HUES64 (cell line): ENCODE results near the gene SETBP1.

ENCODE experiments used
- H3K27ac ChIP-seq: 2 replicates; pipeline ENCODE4 v1.7.0; 2013; ENCODE audit warnings: low read depth, low read length, inconsistent platforms
- H3K27me3 ChIP-seq: 2 replicates; pipeline ENCODE4 v1.6.1; 2013; ENCODE audit warnings: mild to moderate bottlenecking, low read length; ENCODE audit not compliant: insufficient read depth
- H3K36me3 ChIP-seq: 2 replicates; pipeline ENCODE4 v1.6.1; 2013; ENCODE audit warnings: mild to moderate bottlenecking, low read length; ENCODE audit not compliant: insufficient read depth
- H3K4me1 ChIP-seq: 2 replicates; pipeline ENCODE4 v1.6.1; 2013; ENCODE audit warnings: mild to moderate bottlenecking, low read length, moderate library complexity; ENCODE audit not compliant: insufficient read depth
- H3K4me3 ChIP-seq: 2 replicates; pipeline ENCODE4 v1.5.1; 2013; ENCODE audit warnings: mild to moderate bottlenecking, low read length, moderate library complexity
- H3K9ac ChIP-seq: 2 replicates; pipeline ENCODE4 v1.6.1; 2013; ENCODE audit warnings: mild to moderate bottlenecking, low read depth, low read length
- H3K9me3 ChIP-seq: 2 replicates; pipeline ENCODE4 v1.6.1; 2013; ENCODE audit warnings: low read depth, low read length; ENCODE audit not compliant: insufficient read depth
- WGBS: fragments of 150-250, 120-280 bp; methylation state at CpG from one replicate; pipeline ENCODE4 v1.1.7; 2013; ENCODE audit warnings: missing lambda C conversion rate; 5-methylcytosine and 5-hydroxymethylcytosine counted together

The SETBP1 gene

DNA sequence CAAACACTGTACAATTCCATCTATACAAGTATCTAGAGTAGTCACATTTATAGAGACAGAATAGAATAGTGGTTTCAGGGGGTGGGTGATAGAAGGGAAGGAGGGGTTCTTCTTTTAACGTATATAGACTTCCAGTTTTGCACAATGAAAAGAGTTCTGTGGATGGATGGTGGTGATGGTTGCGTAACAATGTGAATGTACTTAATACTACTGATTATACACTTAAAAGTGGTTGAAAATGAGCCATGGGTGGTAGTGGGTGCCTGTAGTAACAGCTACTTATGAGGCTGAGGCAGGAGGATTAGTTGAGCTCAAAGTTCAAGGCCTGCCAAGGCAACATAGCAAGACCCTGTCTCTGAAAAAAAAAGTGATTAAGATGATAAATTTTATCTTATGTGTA lies 85.8 kb downstream of the SETBP1 start:
- H3K9ac ChIP-seq: no peak overlapping the region
- no peak overlapping the region for H3K4me3 ChIP-seq
- no peaks in the 10 kb centered on the region for H3K36me3 ChIP-seq
- no peaks in the 10 kb centered on the region for H3K27me3 ChIP-seq
- no peak overlapping the region for H3K27ac ChIP-seq
- H3K4me1 ChIP-seq: peaks cover 15% of the 10 kb centered on the region; the same call in 1 of the 2 replicates
- no peaks in the 10 kb centered on the region for H3K9me3 ChIP-seq
- WGBS: 89% methylated on average over 1 of the region's 2 CpGs

DNA sequence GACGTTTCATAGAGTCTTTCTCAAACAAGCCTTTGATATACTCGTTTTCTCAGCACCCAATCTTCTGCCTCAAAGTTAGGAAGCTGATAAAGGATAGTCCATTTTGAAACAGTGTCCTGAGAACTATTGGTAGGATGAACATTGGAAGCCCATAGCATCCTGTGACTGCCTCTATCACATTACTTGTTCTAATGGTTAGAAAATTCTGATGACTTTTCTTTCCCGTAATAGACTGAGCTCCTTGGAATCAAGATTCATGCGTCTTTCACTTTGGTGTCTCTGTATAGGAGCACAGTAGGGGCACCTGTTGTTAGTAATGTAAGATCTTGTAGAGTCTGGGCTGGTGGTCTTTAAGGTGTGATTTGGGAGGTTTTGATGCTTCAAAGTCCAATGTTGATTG lies 87.1 kb downstream of the SETBP1 start:
- peaks cover 15% of the 10 kb centered on the region; the same call in 1 of the 2 replicates for H3K4me1 ChIP-seq

GRCh38 chr18:44770641-44771040 lies 90.0 kb downstream of the SETBP1 start:
- H3K27ac ChIP-seq: no peak overlapping the region
- no peaks in the 10 kb centered on the region for H3K36me3 ChIP-seq
- H3K9me3 ChIP-seq: no peaks in the 10 kb centered on the region
- H3K27me3 ChIP-seq: no peaks in the 10 kb centered on the region
- H3K9ac ChIP-seq: no peak overlapping the region
- WGBS: 87% methylated on average over 2 of the region's 2 CpGs
- no peak overlapping the region for H3K4me3 ChIP-seq
- peaks cover 9% of the 10 kb centered on the region; the same call in 1 of the 2 replicates for H3K4me1 ChIP-seq

More for the DNA sequence above, 87.1 kb downstream of the SETBP1 start:
- Histone ChIP-seq H3K9me3 (no peaks in the 10 kb centered on the region), H3K27me3 (no peaks in the 10 kb centered on the region), H3K4me3 (no peak overlapping the region), H3K27ac (no peak overlapping the region), H3K36me3 (no peaks in the 10 kb centered on the region), H3K9ac (no peak overlapping the region)
- 99% methylated on average over 4 of the region's 4 CpGs for WGBS

- no peak overlapping the region for H3K27ac ChIP-seq
Observed at GRCh38 chr18:44771572-44771955, 90.9 kb downstream of the SETBP1 start.

DNA sequence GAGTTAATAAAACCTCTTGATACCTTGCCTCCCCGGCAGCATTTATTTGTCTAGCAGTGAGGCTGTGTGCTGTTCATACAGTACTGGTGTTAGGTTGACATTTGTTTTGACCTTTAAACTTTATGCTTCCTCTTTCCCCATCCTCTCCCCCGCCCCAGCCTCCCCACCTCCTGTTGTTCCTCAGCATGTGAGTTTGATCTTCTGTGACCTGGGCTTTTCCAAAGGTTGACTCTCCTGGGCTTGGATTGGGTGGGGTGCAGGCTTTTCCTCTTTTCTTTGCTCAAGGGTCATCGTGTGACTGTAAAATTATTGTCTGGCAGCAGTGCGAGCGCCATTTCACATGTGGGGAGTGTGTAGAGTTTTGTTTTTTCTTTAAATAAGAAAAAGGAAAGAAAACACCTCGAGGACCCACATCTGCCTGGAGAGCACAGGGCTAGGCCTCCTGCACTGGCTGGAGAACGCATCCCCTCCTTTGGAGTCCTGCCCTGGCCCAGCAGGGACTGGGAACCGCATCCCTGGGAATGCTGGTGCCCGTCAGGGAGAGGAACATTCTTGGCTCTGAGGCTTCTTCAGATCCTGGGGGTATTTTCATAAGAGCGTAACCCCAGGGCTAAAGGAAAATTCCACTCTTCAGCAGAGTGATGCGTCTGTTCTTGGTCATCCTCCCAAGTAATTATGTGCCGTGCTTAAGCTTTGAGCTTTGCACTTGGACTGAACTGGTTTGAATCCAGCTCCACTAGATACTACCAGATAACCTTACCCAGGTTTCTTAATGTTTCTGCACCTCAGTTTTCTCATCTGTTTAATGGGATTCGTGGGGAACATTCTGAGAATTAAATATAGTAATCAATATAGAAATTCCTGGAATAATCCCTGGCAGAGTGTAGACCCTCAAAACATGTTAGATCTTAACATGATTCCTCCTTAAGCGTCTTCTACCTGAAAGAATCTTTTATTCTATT lies 91.5 kb downstream of the SETBP1 start:
- H3K4me1 ChIP-seq: 0 out of 2 replicates have a peak, but pooled peaks cover under 1% of the 10 kb centered on the region
- H3K9ac ChIP-seq: no peak overlapping the region
- H3K27ac ChIP-seq: no peak overlapping the region
- no peaks in the 10 kb centered on the region for H3K36me3 ChIP-seq
- H3K9me3 ChIP-seq: no peaks in the 10 kb centered on the region
- H3K4me3 ChIP-seq: no peak overlapping the region
- H3K27me3 ChIP-seq: no peaks in the 10 kb centered on the region
- WGBS: 91% methylated on average over 11 of the region's 14 CpGs

More at GRCh38 chr18:44771572-44771955, 90.9 kb downstream of the SETBP1 start:
- Histone ChIP-seq H3K4me3 (no peak overlapping the region), H3K36me3 (no peaks in the 10 kb centered on the region), H3K4me1 (0 out of 2 replicates have a peak, but pooled peaks cover 7% of the 10 kb centered on the region), H3K9ac (no peak overlapping the region), H3K9me3 (no peaks in the 10 kb centered on the region), H3K27me3 (no peaks in the 10 kb centered on the region)
- 90% methylated on average over 5 of the region's 5 CpGs for WGBS

GRCh38 chr18:44773640-44774155 lies 93.0 kb downstream of the SETBP1 start:
- no peaks in the 10 kb centered on the region for H3K36me3 ChIP-seq
- WGBS: no CpG with 5 or more reads among the region's 1 CpG
- no peak overlapping the region for H3K4me3 ChIP-seq
- peaks cover 2% of the 10 kb centered on the region; the same call in 1 of the 2 replicates for H3K4me1 ChIP-seq
- H3K27ac ChIP-seq: no peak overlapping the region
- no peaks in the 10 kb centered on the region for H3K9me3 ChIP-seq
- H3K27me3 ChIP-seq: no peaks in the 10 kb centered on the region
- H3K9ac ChIP-seq: no peak overlapping the region

GRCh38 chr18:44774191-44774590 lies 93.5 kb downstream of the SETBP1 start:
- 95% methylated on average over 3 of the region's 3 CpGs for WGBS
- no peak overlapping the region for H3K4me3 ChIP-seq
- no peaks in the 10 kb centered on the region for H3K27me3 ChIP-seq

DNA sequence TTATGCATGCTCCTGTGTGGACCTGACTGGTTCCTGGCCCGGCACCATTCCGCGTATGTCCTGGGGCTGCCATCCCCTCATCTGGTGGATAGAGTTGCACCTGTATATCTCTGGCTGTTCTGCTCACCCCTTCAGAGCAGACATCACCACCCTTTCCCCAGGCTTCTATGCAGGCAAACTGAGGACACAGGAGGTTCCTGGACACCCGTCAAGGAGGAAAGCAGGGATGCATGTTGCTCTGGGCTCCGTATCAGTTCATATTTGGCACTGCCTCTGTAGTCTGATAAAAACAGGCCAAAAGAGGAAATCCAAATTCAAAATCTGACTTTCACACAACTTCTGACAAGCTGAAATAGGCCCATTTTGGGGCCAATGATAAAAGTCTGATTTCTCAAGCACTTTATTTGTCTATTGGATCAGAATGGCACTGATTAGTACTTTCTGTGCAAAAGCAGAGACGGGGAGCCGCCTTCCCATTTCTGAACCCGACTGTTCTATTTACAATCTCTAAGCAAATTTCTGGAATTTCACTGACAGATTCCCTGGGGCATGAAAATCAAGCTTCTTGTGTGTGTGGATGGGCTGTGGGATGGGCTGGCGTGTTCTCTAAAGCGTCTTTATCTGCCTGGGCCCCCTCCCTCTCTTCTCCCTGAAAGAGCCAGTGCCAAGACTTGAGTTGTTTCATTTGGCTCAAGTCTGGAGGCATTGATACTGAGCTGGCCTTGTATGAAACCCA lies 96.9 kb downstream of the SETBP1 start:
- 95% methylated on average over 10 of the region's 10 CpGs for WGBS
- Histone ChIP-seq H3K36me3 (no peaks in the 10 kb centered on the region), H3K27me3 (no peaks in the 10 kb centered on the region), H3K4me3 (no peak overlapping the region), H3K4me1 (peaks cover 21% of the 10 kb centered on the region; the same call in 1 of the 2 replicates), H3K27ac (no peak overlapping the region), H3K9me3 (no peaks in the 10 kb centered on the region), H3K9ac (no peak overlapping the region)

More at GRCh38 chr18:44774191-44774590, 93.5 kb downstream of the SETBP1 start:
- no peaks in the 10 kb centered on the region for H3K9me3 ChIP-seq
- H3K9ac ChIP-seq: no peak overlapping the region
- H3K4me1 ChIP-seq: peaks cover 7% of the 10 kb centered on the region; the same call in 1 of the 2 replicates
- no peak overlapping the region for H3K27ac ChIP-seq
- H3K36me3 ChIP-seq: no peaks in the 10 kb centered on the region

DNA sequence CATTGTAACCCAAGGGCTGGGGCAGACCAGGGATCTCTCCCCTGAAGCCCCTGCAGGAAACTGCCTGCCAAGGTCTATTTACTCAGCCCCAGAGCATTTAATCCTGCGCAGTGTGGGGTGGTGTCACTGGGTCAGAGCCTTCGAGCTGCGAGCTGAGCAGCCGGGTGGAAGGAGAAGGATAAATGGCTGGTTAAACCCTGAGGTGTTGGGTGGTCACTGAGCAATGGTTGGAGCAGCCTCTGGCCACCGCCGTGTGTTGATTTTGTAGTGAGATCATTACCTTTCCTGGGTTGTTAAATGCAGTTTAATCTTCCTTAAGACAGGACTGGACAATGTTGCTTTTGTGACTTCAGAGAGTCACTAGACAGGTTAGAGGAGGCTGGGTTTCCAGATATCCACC lies 98.1 kb downstream of the SETBP1 start:
- no peak overlapping the region for H3K9ac ChIP-seq
- 75% methylated on average over 6 of the region's 6 CpGs for WGBS
- peaks cover 21% of the 10 kb centered on the region; the same call in 1 of the 2 replicates for H3K4me1 ChIP-seq

DNA sequence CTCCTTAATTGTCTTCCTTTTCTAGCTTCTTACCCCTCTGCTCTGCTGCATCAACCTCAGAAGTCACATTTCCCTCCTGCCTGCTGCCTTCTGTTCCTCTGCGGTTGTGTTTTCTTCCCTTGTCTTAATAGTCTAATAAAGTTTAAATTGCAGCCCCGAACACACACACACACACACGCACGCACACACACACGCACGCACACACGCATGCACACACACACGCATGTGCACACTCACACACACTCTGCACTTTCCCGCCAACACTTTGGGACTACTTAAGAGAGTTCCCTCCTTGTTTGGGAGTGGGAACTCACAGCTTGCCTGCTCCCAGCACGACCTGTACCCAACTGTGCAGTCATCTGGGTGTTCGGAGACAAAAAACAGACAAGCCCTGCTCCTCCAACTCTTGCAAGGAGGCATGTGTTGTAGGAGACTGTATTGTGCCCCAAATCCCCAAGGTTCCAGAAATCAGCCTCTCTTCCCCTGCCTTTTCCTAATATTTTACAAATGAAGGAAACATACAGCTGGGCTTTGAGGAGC lies 99.1 kb downstream of the SETBP1 start:
- no peak overlapping the region for H3K27ac ChIP-seq
- no peak overlapping the region for H3K4me3 ChIP-seq
- H3K36me3 ChIP-seq: no peaks in the 10 kb centered on the region
- peaks cover 21% of the 10 kb centered on the region; the same call in 1 of the 2 replicates for H3K4me1 ChIP-seq
- no peaks in the 10 kb centered on the region for H3K27me3 ChIP-seq
- H3K9ac ChIP-seq: no peak overlapping the region
- WGBS: 91% methylated on average over 11 of the region's 11 CpGs
- H3K9me3 ChIP-seq: no peaks in the 10 kb centered on the region

More for the DNA sequence above, 98.1 kb downstream of the SETBP1 start:
- no peaks in the 10 kb centered on the region for H3K36me3 ChIP-seq
- no peaks in the 10 kb centered on the region for H3K27me3 ChIP-seq
- H3K9me3 ChIP-seq: no peaks in the 10 kb centered on the region
- no peak overlapping the region for H3K27ac ChIP-seq
- no peak overlapping the region for H3K4me3 ChIP-seq
